HG03520 (cell line): Measurements from ENCODE around the gene SIRPB2.
A peak's percentile ranks its signal among the peaks of the same experiment; 100 is the strongest.

Source experiments
- ATAC-seq: cut with Tn5 transposase; IDR thresholded peaks from one replicate; pipeline ENCODE4 v1.9.1; 2021; ENCODE audit warnings: mild to moderate bottlenecking, moderate library complexity; ENCODE audit not compliant: unreplicated experiment

Gene SIRPB2

DNA sequence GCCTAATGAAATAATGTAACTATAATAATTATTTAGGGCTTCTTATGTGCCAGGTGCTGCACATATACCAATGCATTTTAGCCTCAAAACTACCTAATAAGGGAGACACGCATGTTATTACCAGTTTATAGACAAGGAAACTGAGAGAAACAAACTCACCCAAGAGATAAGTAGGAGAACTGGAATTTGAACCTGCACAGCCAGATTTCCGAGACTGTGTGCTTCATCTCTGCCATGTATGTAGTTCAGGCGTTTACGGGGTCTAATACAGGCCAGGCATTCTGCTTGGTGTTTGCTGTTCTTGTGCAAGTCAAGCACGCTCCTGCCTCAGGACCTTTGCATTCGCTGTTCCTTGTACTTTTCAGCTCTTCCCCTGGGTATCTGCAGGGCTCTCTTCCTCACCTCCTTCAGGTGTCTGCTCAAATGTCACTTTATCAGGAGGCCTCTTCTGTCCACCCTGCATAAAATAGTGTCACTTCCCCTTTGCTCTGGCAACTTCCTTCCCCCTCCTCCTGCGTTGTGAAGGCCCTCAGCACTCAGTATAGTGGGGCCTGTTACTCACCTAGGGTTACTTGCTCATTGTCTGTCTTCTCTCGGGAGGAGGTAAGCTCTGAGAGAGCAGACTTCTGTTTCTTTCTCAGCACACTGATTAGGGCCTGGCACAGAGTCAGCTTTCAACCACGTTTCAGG is 18.5 kb downstream of the SIRPB2 start:
- ATAC-seq: no peak

DNA sequence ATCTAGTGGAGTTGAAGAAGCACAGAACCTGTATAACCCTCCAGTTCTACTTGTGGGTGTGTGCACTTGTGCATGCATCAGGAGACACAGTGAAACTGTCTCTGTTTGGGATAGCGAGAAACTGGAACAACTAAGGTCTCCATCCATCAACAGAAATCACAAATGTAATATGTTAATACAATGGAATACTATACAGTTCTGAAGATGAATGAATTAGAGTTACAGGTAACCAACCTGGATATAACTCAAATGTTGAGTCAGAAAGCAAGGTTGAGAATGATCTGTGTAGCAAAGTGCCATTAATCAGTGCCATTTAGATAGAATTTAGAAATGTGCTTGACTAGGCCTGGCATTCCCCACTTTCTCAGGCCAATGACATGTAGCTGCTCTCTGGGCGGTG is 20.0 kb downstream of the SIRPB2 start:
- no peak for ATAC-seq

DNA sequence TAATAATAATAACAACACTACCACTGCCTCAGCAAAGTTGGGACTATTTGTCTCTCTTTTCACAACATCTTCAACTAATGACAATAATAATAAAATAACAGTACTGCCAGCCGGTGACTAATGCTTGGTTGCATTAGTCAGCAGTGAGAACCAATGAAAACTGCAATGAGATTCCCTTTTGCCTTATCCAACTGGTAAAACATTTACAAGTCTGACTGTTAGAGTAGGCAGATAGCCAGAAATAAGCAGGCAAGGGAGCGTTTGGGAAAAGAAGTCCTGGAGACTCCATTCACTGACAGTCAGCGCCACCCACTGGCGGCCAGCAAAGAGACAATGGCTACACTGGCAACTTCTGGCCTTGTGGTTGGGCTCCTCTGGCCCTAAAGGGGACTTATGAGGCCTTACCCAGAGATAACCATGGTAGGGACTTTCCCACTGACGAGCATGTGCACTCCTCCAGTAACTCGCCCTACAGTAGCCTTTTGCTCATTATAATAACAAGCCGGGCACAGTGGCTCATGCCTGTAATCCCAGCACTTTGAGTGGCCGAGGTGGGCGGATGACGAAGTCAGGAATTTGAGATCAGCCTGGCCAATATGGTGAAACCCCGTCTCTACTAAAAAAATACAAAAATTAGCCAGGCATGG is 21.2 kb downstream of the SIRPB2 start:
- ATAC-seq: no peak

DNA sequence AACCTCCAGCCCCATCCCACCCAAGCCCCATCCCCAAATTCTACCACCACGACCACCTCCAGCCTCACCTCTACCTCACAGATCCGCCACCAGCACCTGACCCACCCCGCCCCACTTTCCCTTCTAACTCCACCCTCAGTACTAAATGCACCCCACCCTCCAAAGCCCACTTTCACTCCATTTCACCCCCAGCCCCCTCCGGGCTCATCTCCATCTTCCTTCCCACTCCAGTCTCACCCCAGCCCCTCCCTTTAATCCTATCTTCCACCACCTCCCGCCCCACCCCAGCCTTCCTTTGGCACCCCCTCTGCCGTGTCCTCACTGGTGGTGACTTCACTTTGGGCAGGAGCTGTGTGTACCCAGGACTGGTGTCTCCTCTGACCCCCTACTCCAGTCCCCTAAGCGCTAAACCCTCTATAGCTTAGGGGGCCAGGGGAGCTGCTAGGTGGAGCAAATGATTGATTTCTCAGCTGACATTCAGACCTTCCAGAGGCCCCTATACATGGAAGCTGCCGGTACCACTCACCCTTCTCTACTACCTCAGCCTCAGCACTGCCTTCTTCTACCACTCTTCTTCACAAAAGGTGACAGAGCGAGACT is 21.8 kb downstream of the SIRPB2 start:
- no peak for ATAC-seq

DNA sequence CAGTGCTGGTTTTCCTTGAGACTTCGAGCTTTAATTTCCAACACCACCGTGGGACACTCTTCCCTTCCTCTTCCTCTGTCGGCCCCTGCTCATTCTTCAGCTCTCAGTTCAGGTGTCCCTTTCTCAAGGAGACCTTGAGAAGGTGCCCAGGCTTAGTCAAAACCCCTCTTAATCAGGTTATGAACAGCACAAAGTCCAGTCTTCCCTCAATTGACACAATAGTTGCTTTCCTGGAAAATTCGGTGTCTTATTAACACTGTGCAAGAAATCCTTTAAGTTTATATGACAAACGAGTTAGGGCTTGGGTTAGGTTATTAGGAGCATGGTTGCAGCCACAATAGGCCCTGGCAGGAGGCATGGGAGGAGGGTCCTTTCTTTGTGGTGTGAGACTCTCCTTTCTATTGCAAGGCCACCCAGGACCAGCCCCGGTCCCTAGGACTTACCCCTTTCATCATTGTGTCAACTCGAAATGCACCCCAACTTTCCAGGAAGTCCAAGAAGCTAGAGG is 23.0 kb downstream of the SIRPB2 start:
- no peak for ATAC-seq

DNA sequence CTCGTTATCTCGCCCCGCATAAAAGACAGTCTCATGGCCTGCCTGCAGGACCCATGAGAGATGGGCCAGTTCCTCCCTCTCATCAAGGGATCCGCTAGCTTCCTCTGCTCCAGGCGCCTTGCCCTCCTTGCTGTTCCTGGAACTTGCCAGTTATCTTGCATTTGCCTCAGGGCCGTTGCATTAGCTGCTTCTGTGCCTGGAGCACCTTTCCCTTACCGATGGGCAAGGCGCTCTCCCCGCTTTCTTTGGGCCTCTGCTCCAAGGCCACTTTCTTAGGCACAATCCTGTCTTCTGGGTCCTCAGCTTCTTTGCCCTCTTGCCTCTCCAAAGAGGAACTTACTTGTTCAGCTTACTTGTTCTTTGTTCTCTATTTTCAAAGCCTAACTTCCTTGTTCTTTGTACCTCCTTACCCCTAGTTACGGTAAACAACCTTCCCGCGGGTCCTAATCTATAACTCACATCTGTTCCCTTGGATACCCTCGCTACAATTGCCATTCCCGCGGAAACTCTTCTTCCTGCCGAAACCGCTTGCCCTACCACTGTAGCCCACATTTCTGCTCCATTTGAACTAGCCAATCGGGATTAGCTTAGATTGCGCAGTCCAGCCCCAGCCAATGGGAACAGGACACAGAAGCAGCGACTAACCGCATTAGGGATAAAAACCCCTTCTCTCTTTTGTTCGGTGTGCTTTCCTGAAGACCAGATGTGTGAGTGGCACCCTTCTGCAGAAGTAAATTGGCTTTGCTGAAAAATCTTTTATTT is 23.7 kb downstream of the SIRPB2 start:
- ATAC-seq: no peak

DNA sequence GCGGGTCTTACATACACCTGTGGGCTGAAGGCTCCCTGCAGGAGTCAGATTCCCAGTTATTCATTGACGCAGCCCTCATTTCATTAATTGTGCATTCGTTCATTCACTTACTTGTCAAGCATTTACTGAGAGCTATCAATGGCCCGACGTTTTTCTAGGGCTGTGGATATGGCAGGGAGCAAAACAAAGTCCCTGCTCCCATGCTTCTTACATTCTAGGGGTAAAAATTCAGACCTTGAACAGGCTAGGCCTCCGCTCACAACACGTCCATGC is 24.2 kb downstream of the SIRPB2 start:
- ATAC-seq: no peak

DNA sequence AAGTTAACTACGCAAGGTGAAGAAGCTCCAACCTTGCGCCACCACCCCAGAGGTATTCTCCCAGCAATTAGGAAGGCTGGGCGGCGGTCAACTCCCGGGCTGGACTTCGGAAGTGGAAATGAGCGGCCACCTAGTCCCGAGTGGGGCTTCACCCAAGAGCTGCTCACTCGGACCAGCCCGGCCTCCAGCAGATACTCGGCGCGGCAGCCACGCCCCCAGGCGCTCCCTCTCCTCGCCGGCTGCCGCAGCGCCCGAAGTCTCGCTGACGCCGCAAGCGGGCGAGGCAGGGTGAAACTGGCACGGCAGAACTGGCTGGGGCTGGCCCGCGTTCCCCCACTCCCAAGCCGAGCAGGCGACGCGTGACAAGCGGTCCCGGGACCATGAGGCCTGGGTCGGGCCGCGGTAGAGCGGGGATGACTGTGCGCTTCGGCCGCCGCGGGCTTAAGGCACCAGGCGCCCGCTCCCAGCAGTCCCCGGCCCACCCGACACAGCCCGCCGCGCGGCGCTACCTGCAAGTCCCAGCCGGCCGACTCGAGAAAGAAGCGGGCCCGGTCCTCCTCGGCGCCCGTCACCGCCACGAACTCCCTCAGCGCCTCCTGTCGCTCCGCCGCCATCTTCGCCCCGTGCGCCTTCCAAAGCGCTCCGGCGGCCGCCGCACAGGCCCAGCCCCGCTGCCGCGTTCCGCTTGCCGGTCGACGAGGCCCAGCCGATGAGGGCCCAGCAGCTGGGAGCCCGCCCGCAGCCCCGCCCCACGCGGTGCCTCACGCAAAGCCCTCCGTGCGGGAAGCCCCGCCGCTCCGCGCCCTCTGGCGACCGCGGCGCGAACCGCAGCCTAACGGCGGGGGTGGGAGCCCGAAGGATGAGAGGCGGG is 24.8 kb downstream of the SIRPB2 start, which contains the start of gene NSFL1C:
NSFL1C (minus strand) TSS at position 639 of the 871 bp plus-strand sequence; CDS start at position 614, 25 bp downstream.
- peak; percentile 74 for ATAC-seq

DNA sequence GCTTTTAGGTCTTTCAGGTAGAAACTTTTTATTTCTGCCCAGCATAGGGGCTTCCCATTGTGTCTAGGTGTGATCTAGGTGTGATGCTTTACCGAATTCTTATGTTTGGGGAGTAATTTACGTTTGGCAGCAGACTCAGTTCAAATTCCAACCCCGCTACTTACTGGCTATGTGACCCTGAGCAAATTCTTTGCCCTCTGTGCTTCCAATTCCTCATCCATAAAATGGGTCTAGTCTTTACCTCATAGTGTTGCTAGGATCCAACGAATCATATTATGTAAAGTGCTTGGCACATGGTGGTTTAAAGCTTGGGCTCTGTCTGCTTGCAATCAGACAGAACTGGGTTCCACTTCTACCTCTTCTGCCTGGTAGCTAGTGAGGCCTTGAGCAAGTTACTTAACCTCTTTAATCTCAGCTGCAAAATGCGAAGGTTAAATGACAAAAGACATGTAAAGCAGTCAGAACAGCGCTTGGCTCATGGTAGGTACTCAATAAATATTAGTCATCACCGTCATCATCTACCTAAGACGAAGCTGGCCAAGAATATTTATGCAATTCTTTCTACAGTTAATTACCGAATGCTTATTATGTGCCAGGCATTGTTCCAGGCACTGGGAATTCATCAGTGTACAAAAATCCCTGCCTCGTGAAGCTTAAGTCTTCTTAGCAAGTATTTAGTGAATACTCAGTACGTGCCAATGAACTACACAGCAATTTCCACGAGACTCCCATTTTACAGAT is 25.6 kb downstream of the SIRPB2 start:
- ATAC-seq: no peak

DNA sequence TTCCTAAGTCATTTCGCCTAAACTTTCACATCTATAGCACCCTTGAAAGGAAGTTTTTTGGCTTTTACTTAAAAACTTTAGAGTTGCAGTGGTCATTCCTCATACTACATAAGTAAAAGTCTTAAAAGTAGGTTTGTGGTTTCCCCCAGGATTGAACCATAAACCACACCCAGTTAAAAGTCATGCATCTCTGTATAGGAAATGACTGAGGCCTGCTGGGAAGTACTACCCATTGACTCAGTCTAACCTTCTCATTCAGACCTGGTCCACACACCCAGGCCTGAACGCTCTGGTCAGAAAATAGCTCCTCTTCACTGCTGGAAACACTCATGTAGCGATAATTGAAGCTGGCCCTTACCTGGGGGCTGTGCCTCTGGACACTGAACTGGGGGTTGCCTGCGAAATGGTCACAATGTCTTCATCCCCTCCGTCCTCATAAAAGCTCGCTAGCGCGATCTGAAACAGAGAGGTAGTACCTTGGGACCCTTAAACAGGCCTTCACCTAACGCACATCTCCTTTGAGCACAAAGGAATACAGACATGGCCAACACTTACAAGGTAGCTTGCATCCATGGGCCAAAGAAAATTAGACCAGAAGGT is 27.1 kb downstream of the SIRPB2 start:
- ATAC-seq: no peak

DNA sequence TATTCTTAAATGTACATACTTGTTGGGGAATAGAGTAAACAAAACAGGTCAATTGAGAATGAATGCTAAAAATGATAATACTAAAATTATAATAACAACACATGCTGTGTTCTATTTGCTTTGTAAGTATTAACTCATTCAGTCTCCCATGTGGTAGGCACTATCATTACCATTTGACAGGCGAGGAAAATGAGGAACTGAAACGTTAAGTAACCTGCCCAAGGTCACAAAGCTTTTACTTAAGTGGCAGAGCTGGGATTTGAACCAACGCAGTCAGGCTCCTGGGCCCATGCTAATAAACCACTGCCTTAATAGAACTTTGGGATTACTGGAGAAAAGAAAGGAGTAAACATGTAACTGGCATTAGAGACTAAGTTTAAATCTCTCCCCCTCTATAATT is 28.4 kb downstream of the SIRPB2 start:
- ATAC-seq: no peak

DNA sequence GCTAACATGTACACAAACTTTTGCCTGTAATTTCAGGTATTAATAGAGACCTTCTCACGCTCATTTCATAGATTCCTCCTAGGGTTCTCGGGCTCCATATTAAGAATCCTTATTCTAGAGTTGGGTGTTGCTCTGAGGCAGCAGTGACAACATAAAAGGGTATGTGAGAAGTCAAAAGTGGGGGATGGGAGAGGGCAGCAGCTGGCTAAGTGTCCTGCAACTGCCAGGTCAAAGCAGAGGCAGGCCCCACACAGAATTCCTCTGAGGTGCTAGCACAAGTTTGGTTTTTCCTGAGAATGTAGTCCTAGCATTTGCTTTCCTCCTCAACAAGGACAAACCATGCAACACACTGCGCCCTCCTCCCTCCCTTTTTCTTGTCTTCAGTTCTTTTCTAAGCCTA is 29.2 kb downstream of the SIRPB2 start:
- no peak for ATAC-seq

DNA sequence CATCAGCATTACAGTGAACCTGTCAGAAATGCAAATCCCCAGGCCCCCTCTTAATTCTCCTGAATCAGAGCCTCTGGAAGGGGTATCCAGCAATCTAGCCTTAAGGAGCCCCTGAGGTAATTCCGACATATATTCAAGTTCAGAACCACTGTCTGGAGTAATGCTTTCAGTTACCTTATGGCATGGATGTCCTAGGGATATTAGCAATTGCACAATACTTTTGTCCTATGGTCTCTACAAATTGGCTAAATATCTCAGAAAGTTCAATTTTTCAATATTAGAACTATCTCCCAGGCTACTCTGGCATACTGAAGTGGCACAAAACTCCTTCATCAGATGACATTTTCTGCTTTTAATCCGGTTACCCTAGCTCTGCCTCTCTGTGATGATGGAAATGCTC is 30.9 kb downstream of the SIRPB2 start:
- ATAC-seq: no peak

DNA sequence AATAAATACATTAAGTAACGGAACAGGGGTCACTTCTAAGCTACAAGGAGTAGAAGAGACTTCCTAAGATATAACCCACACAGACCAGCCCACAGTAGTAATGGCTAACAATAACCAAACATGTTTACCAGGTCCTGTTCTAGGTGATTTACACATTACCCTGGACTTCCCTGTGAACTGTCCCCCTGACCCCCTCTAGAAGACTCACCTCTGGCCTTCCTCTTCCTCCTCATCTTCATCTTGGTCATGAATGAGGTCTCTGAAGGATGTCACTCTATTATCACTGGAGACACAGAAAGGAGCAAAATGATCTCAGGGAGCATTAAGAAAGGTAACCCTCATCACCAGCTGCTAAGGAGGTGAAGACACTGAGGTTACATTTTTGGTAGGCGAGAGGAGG is 33.2 kb downstream of the SIRPB2 start:
- no peak for ATAC-seq

DNA sequence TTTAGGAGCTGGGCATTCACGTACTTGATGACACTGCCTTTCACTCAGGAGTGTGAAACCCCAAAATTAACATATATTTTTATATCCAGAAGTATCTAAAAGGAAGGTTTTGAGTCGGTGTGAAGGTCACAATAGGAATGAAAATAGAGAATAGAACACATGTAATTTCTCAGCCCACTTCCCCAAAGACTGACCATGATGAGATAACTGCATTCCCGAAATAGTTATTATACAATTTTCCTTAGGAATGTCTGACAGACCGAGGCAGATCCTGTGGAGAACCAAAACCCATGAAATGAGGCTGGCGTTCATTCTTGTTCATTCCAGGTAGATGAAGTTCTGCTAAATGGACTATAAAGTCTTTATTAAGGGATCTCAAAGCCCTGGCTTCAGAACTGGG is 34.9 kb downstream of the SIRPB2 start:
- ATAC-seq: no peak

DNA sequence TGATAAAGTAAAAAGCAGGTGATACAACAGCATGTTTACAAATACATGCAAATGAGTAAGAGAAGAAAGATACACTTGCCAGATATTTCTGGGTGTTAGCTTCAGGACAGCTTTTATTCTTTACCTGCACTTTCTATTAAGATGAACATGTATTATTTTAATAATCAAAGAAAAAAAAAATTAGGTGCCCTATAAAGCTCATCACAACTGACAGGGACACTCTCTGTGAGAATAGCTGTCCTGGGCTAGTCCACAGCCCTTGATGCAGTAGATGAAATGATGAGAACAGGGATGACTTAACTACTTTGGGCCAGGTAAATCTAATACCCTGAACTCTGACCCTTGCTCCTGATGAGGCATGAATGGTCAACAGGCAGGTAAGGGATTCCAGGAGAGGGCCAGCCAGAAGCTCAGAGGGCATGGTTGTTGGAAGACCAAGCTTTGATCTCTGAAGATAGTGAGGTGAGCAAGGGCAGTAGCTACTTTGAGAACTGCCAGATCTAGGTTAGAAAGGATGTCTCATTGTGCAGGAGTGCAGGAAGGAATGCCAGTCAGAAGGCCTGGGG is 40.2 kb downstream of the SIRPB2 start:
- ATAC-seq: no peak

DNA sequence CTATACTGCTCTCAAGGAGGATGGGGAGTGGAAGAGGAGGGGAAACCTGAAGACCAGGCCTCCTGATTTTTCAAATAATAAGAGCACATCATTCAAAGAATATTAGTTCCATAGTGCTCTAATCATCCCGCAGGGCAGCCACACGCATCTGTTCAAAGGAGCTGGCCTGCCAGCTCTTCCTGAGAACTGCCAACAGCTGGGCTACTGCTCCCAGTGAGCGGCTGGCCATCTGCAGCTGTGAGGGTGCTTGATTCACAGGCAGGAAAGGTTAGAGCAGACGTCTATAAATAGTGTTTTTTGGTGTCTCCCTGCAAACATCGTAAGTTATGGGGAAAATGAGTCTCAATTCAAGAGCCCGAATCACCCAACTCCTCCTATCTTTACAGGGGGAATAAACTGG is 41.9 kb downstream of the SIRPB2 start:
- no peak for ATAC-seq

DNA sequence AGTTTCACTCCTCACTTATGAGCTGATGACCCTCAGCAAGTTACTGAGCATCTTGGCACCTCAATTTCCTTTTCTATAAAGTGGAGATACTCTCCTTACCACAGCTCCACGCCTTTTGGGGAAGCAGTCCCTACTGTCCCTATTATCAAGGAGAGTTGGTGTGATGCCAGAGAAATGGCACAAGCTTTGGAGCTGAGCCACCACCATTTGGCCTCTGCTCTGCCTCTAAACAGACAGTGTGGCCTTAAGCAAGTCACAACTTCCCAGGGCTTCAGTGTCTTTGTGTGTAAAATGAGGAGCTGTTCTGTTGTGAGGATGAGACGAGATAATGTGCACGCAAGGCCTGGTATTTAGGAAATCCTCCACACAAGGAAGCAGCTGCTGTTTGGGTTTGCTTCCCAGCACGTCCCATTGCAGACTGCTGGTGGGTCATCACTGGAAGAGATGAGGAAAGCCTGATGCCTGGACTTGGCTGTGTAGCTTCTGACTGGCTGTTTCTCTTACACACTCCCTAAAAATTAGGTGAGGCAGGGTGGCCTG is 43.1 kb downstream of the SIRPB2 start:
- no peak for ATAC-seq

DNA sequence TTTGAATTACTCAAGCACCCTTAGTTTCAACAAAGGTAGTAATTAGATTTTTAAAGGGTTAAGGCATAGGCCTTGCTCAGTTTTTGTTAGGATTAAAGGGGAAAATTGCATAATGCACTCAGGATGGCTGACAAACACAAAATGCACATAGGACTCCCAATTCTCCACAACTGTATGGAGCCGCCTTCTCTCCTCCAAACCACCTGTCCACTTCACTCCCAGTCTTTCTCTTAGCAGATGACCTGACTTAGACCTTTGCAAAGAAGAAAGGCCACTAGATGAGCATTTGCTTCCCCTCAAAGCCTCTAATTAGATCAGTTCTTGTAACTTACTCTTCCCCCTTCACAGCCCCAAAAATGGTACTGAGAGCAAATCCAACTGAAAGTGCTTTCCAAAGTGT is 44.7 kb downstream of the SIRPB2 start:
- ATAC-seq: no peak
